Spleen (tissue), 7 donors: ENCODE results near the gene CDC42EP2.

Experiments used
- CTCF ChIP-seq, 11 experiments: fragments of 200-600 bp in 7 of 11; fragments of 450-650 bp in 4 of 11; sonication (generic) in 4 of 11; IDR thresholded peaks in 8 of 11; conservative IDR thresholded peaks in 3 of 11; 1 replicate in 7 of 11; 2 replicates in 4 of 11; pipeline versions ENCODE4 v1.4.0 to v1.8.0; 2016 to 2021; ENCODE audit warnings: antibody characterized with exemption in 11 of 11, inconsistent platforms in 4 of 11, mild to moderate bottlenecking in 1 of 11
- POLR2A ChIP-seq, 3 donors: fragments of 450-650 bp; IDR thresholded peaks; one replicate each; pipeline ENCODE4 v1.5.1; 2017; ENCODE audit warnings: antibody characterized with exemption in 3 of 3, mild to moderate bottlenecking in 1 of 3
- POLR2AphosphoS5 ChIP-seq, 3 donors: sonication (generic); formaldehyde crosslinking; IDR thresholded peaks; one replicate each; pipeline ENCODE4 v1.5.1; 2017; ENCODE audit warnings: antibody characterized with exemption in 3 of 3
- donor health status: DM: no; HTN: no; CAD: no; lungs with moderate emphysema.
- donor health status: DM: no; HTN: no; CAD: no.
- donor health status: DM: no; HTN: no; CAD: no.

- TF ChIP-seq CTCF (IDR thresholded peaks at IDR 0.05 in 8 of 11, conservative IDR thresholded peaks at IDR 0.05 in 3 of 11) (no peak), POLR2A (IDR thresholded peaks at IDR 0.05) (no peak), POLR2AphosphoS5 (IDR thresholded peaks at IDR 0.05) (no peak)
Measured at GRCh38 chr11:65286686-65287085, 28.0 kb upstream of the CDC42EP2 start.
